Measurements from ENCODE around the gene HADHB. TPM values are rescaled to one million over a fixed set of nuclear protein-coding genes. Genes with fewer than 3 reads are reported as not detected.
A peak's percentile ranks its signal among the peaks of the same experiment; 100 is the strongest.
"Not testable (repeated sequence)": the region's sequence is repeated elsewhere in the genome, so short reads cannot be mapped to it uniquely, and the experiment has no call there.

HADHB gene
- total and polyA plus RNA-seq, 12 donors = 256 to 1,542 (median 820) TPM

DNA sequence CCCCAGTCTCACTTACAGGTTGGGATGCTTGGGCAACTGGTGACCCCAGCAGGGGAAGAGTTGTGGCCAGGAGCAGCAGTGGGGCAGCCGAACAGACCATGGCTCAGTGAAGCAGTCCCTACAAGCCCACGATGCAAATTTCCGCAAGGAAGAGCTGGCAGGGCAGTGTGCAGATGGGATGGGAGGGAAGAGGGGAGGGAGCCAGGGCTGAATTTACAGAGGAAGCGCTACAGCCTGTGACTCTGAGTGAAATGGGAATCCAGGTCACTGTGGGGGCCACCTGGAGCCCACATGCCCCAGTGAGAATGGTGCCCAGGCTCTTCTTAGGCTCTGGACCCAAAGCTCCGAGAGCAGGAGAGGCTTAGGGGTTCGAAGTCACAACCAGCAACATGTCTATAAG is 74.2 kb downstream of the HADHB start:
- TF ChIP-seq, protein P1, sequence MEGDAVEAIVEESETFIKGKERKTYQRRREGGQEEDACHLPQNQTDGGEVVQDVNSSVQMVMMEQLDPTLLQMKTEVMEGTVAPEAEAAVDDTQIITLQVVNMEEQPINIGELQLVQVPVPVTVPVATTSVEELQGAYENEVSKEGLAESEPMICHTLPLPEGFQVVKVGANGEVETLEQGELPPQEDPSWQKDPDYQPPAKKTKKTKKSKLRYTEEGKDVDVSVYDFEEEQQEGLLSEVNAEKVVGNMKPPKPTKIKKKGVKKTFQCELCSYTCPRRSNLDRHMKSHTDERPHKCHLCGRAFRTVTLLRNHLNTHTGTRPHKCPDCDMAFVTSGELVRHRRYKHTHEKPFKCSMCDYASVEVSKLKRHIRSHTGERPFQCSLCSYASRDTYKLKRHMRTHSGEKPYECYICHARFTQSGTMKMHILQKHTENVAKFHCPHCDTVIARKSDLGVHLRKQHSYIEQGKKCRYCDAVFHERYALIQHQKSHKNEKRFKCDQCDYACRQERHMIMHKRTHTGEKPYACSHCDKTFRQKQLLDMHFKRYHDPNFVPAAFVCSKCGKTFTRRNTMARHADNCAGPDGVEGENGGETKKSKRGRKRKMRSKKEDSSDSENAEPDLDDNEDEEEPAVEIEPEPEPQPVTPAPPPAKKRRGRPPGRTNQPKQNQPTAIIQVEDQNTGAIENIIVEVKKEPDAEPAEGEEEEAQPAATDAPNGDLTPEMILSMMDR (IDR thresholded peaks at IDR 0.05) = no peak
- Histone ChIP-seq H3K4me1 (no peaks in the 10 kb centered on the region), H3K4me3 (no peak overlapping the region), H3K27ac (no peak overlapping the region), H3K36me3 (no peaks in the 10 kb centered on the region), H3K27me3 (peaks cover 0 to 9% (median 0%) of the 10 kb centered on the region in 7 donors), H3K9me3 (no peaks in the 10 kb centered on the region)
- DNase-seq (no peak), ATAC-seq (no peak)
- intact Hi-C loops (cut with DNase I) = no loop called here
- WGBS, 2 donors = 63 to 65% methylated on average over 6 of the region's 6 CpGs

DNA sequence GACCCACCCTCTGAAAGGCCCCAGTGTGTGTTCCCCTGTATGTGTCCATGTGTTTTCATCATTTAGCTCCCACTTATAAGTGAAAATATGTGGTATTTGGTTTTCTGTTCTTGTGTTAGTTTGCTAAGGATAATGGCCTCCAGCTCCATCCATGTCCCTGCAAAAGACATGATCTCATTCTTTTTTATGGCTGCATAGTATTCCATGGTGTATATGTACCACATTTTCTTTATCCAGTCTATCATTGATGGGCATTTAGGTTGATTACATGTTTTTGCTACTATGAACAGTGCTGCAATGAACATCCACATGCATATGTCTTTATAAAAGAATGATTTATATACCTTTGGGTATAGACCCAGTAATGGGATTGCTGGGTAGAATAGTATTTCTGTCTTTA is 79.7 kb downstream of the HADHB start:
- not testable (repeated sequence) for H3K36me3 ChIP-seq, DNase-seq, H3K4me1 ChIP-seq, H3K27ac ChIP-seq, H3K9me3 ChIP-seq, H3K27me3 ChIP-seq, ATAC-seq, H3K4me3 ChIP-seq
- intact Hi-C loops (cut with DNase I) = loop anchor here in 4 of 10 donors (10.0 kb wide), 2 partner anchors 90 to 370 kb away; no protein-coding TSS in a partner anchor

DNA sequence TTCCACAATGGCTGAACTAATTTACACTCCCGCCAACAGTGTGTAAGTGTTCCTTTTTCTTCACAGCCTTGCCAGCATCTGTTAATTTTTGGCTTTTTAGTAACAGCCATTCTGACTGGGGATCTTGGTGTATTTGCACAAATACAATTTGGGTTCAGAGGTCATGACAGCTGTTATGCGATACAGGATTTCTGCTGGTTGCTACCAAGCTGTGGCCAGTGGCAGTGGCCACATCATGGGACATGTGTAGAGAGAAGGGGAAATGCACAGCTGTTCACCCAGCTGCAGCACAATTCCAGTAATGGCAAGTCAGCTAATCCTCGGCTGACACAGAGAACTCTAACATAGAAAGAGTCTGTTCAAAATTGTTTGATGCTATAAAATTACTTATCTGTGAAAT is 80.2 kb downstream of the HADHB start:
- DNase-seq (no peak), ATAC-seq (peak in 1 of 8 donors; percentile 46)
- TF ChIP-seq, protein P1 (IDR thresholded peaks at IDR 0.05) = no peak
- 65 to 66% methylated on average over 3 of the region's 3 CpGs for WGBS, 2 donors
- peaks cover 0 to 9% (median 0%) of the 10 kb centered on the region in 7 donors for H3K27me3 ChIP-seq
- no peak overlapping the region for H3K4me3 ChIP-seq
- H3K27ac ChIP-seq = no peak overlapping the region
- H3K9me3 ChIP-seq = no peaks in the 10 kb centered on the region
- H3K4me1 ChIP-seq = peaks cover 0 to 5% (median 0%) of the 10 kb centered on the region in 9 donors
- H3K36me3 ChIP-seq = no peaks in the 10 kb centered on the region
- intact Hi-C loops (cut with DNase I) = loop anchor here in 6 of 10 donors (5.0 to 10.0 kb wide), 4 partner anchors 78 to 370 kb away; partner anchors contain the start of genes HADHA (in 1 of the 6) and HADHB (in 1 of the 6)

DNA sequence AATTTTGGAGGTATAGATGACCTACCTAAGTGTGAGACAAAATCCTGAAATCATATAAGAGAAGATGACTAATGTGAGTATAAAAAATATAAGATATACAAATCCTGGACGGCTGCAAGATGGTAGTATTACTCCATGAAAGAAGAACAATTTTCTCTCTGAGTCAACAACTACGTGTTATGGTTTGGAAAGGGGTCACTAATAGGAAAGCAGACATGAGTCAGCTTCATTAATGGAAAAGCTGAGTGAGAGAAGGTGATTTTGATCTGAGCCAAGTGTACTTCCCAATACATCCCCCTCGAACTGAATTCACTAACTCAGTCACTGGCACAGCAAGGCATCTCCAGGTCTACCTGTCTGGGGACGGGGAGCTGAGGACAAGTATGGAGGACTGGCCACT is 81.1 kb downstream of the HADHB start:
- Histone ChIP-seq H3K27me3 (peaks cover 0 to 9% (median 0%) of the 10 kb centered on the region in 7 donors), H3K9me3 (no peaks in the 10 kb centered on the region), H3K36me3 (no peaks in the 10 kb centered on the region), H3K27ac (no peak overlapping the region), H3K4me1 (peaks cover 0 to 10% (median 0%) of the 10 kb centered on the region in 9 donors), H3K4me3 (no peak overlapping the region)
- whole genome bisulfite sequencing, 2 donors = 67 to 69% methylated on average over 4 of the region's 4 CpGs
- TF ChIP-seq, protein P1 (IDR thresholded peaks at IDR 0.05) = no peak
- DNase-seq (no peak), ATAC-seq (no peak)
- intact Hi-C loops (cut with DNase I) = loop anchor here in 6 of 10 donors (5.0 to 10.0 kb wide), 4 partner anchors 79 to 371 kb away; partner anchors contain the start of genes HADHA (in 1 of the 6) and HADHB (in 1 of the 6)

DNA sequence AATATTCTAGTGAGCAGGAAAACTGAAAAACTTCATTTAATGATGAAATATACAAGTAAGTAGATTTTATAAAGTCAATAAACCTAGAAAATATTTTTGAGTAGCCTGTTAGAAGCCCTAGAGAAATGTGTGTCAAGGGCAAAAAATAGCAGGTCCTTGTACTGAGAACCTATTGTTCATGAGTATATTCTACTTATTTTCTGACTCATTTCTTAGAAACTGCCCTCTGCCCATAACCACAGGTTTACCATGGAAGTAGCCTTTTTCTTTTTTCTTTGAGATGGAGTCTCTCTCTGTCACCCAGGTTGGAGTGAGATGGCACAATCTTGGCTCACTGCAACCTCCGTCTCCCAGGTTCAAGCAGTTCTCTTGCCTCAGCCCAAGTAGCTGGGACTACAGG is 81.8 kb downstream of the HADHB start:
- TF ChIP-seq, protein P1 (IDR thresholded peaks at IDR 0.05) = no peak
- DNase-seq (no peak), ATAC-seq (no peak)
- Histone ChIP-seq H3K27ac (no peak overlapping the region), H3K4me3 (no peak overlapping the region), H3K4me1 (peaks cover 0 to 10% (median 0%) of the 10 kb centered on the region in 9 donors), H3K9me3 (no peaks in the 10 kb centered on the region), H3K27me3 (peaks cover 0 to 9% (median 0%) of the 10 kb centered on the region in 7 donors), H3K36me3 (no peaks in the 10 kb centered on the region)
- intact Hi-C loops (cut with DNase I) = loop anchor here in 6 of 10 donors (5.0 to 10.0 kb wide), 4 partner anchors 79 to 372 kb away; partner anchors contain the start of genes HADHA (in 1 of the 6) and HADHB (in 1 of the 6)
- WGBS, 2 donors = 95 to 96% methylated on average over 1 of the region's 1 CpG
